Liver (tissue), 3 donors: ENCODE results near the gene CDHR2.

Source experiments
- FOXA2 ChIP-seq: IDR thresholded peaks from 2 replicates; pipeline ENCODE4 v1.6.1; 2016; ENCODE audit warnings: antibody characterized with exemption
- GABPA ChIP-seq, 2 donors: IDR thresholded peaks in 1 of 2; conservative IDR thresholded peaks in 1 of 2; 2 replicates each; pipeline ENCODE4 v1.6.1; 2016; ENCODE audit warnings: antibody characterized with exemption in 2 of 2, mild to moderate bottlenecking in 1 of 2, moderate library complexity in 1 of 2
- HNF4G ChIP-seq: IDR thresholded peaks from 2 replicates; pipeline ENCODE4 v1.6.1; 2016; ENCODE audit warnings: antibody characterized with exemption
- JUND ChIP-seq, 2 donors: IDR thresholded peaks; 2 replicates each; pipeline ENCODE4 v1.6.1; 2016; ENCODE audit warnings: antibody characterized with exemption in 2 of 2
- RAD21 ChIP-seq, 2 donors: IDR thresholded peaks; 2 replicates each; pipeline ENCODE4 v1.6.1; 2016; ENCODE audit warnings: antibody characterized with exemption in 2 of 2, mild to moderate bottlenecking in 2 of 2
- RXRA ChIP-seq, 2 donors: IDR thresholded peaks; 2 replicates each; pipeline ENCODE4 v1.6.1; 2017 to 2018; ENCODE audit warnings: antibody characterized with exemption in 2 of 2, mild to moderate bottlenecking in 1 of 2
- SP1 ChIP-seq: IDR thresholded peaks from 2 replicates; pipeline ENCODE4 v1.6.1; 2018; ENCODE audit warnings: antibody characterized with exemption, mild to moderate bottlenecking
- TAF1 ChIP-seq: conservative IDR thresholded peaks from 2 replicates; pipeline ENCODE4 v1.6.1; 2016; ENCODE audit warnings: antibody characterized with exemption, mild to moderate bottlenecking
- YY1 ChIP-seq: IDR thresholded peaks from 2 replicates; pipeline ENCODE4 v1.6.1; 2016; ENCODE audit warnings: antibody characterized with exemption, mild to moderate bottlenecking
- ZBTB33 ChIP-seq: IDR thresholded peaks from 2 replicates; pipeline ENCODE4 v1.6.1; 2016; ENCODE audit warnings: antibody characterized with exemption
- TF ChIP-seq, protein P1 (sequence below): fragments of 150-350 bp; IDR thresholded peaks from 2 replicates; pipeline ENCODE4 v1.5.1; 2017; ENCODE audit warnings: improper control_type of control experiment, low read depth, low read length; ENCODE audit not compliant: missing input control
- TF ChIP-seq, protein P2 (sequence below): IDR thresholded peaks from 2 replicates; pipeline ENCODE4 v1.6.1; 2016; ENCODE audit warnings: antibody characterized with exemption
- TF ChIP-seq, protein P3 (sequence below): IDR thresholded peaks from 2 replicates; pipeline ENCODE4 v1.6.1; 2016; ENCODE audit warnings: antibody characterized with exemption
- TF ChIP-seq, protein P4 (sequence below): IDR thresholded peaks from 2 replicates; pipeline ENCODE4 v1.6.1; 2016; ENCODE audit warnings: antibody characterized with exemption, mild to moderate bottlenecking
- donor health status: healthy.
- donor health status: healthy.

- TF ChIP-seq ZBTB33 (no peak), TAF1 (no peak), FOXA2 (no peak), HNF4G (no peak), RAD21 (IDR thresholded peaks at IDR 0.05) (no peak), SP1 (no peak), JUND (IDR thresholded peaks at IDR 0.05) (no peak), GABPA (IDR thresholded peaks at IDR 0.05 in 1 of 2, conservative IDR thresholded peaks at IDR 0.05 in 1 of 2) (no peak), YY1 (no peak), RXRA (IDR thresholded peaks at IDR 0.05) (no peak)
- TF ChIP-seq, protein P1, sequence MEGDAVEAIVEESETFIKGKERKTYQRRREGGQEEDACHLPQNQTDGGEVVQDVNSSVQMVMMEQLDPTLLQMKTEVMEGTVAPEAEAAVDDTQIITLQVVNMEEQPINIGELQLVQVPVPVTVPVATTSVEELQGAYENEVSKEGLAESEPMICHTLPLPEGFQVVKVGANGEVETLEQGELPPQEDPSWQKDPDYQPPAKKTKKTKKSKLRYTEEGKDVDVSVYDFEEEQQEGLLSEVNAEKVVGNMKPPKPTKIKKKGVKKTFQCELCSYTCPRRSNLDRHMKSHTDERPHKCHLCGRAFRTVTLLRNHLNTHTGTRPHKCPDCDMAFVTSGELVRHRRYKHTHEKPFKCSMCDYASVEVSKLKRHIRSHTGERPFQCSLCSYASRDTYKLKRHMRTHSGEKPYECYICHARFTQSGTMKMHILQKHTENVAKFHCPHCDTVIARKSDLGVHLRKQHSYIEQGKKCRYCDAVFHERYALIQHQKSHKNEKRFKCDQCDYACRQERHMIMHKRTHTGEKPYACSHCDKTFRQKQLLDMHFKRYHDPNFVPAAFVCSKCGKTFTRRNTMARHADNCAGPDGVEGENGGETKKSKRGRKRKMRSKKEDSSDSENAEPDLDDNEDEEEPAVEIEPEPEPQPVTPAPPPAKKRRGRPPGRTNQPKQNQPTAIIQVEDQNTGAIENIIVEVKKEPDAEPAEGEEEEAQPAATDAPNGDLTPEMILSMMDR = no peak
- TF ChIP-seq, protein P2, sequence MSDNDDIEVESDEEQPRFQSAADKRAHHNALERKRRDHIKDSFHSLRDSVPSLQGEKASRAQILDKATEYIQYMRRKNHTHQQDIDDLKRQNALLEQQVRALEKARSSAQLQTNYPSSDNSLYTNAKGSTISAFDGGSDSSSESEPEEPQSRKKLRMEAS = no peak
- TF ChIP-seq, protein P3, sequence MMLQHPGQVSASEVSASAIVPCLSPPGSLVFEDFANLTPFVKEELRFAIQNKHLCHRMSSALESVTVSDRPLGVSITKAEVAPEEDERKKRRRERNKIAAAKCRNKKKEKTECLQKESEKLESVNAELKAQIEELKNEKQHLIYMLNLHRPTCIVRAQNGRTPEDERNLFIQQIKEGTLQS = no peak
- TF ChIP-seq, protein P4, sequence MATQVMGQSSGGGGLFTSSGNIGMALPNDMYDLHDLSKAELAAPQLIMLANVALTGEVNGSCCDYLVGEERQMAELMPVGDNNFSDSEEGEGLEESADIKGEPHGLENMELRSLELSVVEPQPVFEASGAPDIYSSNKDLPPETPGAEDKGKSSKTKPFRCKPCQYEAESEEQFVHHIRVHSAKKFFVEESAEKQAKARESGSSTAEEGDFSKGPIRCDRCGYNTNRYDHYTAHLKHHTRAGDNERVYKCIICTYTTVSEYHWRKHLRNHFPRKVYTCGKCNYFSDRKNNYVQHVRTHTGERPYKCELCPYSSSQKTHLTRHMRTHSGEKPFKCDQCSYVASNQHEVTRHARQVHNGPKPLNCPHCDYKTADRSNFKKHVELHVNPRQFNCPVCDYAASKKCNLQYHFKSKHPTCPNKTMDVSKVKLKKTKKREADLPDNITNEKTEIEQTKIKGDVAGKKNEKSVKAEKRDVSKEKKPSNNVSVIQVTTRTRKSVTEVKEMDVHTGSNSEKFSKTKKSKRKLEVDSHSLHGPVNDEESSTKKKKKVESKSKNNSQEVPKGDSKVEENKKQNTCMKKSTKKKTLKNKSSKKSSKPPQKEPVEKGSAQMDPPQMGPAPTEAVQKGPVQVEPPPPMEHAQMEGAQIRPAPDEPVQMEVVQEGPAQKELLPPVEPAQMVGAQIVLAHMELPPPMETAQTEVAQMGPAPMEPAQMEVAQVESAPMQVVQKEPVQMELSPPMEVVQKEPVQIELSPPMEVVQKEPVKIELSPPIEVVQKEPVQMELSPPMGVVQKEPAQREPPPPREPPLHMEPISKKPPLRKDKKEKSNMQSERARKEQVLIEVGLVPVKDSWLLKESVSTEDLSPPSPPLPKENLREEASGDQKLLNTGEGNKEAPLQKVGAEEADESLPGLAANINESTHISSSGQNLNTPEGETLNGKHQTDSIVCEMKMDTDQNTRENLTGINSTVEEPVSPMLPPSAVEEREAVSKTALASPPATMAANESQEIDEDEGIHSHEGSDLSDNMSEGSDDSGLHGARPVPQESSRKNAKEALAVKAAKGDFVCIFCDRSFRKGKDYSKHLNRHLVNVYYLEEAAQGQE = no peak
Observed at GRCh38 chr5:176629853-176630680, 80.9 kb downstream of the CDHR2 start, which contains the start of the genes EIF4E1B and SNCB.
